ENCODE data around the gene ALPK3. TPM values are rescaled to one million over a fixed set of nuclear protein-coding genes. Genes with fewer than 3 reads are reported as not detected.

The ALPK3 gene
- polyA plus RNA-seq, 5 donors, result 13.8 to 23.6 (median 17.2) TPM

DNA sequence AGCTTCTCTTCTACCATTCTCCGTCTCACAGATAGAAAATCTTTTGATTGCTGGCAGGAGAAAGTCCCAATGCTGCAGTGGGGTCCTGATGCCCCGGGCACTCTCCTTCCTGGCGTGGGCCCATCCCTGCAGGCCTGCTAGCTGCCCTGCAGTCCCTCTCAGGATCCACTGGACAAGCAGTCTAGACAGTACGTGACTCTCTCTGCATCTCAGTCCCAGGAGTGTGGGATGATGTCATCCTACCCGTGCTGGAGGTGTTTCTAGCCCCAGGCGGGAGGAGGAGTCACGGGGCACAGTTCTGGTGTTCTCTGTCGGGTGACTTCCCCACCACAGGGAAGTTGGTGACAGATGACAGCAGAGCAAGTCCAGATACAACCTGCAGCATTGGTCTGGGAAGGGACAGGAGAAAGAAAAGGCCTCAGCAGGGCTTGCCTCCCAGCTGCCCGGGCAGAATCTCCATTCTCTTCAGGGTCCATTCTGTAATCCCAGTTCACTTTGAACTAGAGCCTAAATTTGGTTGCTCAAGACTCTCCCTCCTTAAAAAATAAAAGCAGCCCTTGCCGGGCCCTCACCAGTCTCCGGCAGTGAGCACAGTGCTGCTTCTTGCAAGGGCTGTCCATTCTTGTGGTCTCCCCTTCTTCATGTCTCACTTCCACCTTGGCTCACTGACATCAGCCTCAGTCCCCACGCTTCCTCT is 97.9 kb downstream of the ALPK3 start:
- DNase-seq, result peak; percentile 19 to 21

GRCh38 chr15:84915606-84915958 is 98.4 kb downstream of the ALPK3 start:
- no peak for DNase-seq

- DNase-seq, result no peak
Observed at GRCh38 chr15:84917452-84917851, 100.3 kb downstream of the ALPK3 start.

GRCh38 chr15:84919106-84919667 is 102.0 kb downstream of the ALPK3 start:
- DNase-seq, result no peak

DNA sequence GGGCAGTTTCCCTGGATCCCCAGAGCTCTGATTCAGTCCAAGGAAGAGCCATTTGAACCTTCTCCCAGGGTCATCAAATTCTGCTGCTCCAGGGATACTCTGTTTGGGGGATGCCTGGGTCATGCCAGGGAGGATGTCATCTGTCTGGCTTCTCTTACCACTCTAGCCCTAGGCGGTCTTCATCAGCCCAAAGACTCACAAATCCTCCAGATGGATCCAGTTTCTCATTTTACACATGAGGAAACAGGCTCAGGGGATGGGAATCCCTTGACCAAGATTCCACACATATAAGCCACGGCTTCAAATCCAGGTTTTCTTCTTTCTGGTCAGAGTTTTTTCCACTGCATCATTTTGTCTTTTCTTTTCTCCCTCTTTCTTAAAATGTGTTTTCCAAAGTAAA is 104.0 kb downstream of the ALPK3 start:
- no peak for DNase-seq

DNA sequence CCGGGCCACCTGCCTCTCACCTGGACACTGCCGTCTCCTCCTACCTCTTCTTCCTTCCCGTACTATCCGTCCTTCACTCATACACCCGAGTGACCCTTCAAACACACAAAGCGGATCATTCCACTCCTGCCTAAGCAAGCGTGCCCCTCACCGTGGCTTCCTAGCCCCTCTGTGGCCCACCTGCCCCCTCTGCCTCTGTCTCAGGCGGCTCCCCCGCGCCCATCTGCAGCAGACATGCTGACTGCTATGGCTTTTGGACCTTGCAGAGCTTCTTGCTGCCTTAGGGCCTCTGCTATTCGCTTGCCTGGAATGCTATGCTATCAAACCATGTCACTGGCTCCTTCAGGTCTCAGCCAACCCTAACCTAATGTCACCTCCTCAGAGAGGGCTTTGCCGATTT is 105.4 kb downstream of the ALPK3 start:
- DNase-seq, result no peak

Other genes with a start within 250 kb of the ALPK3 start
- 10 to 100 TPM; 19.8 to 24.3 (median 21.2) TPM for gene ZSCAN2, start 216.3 kb upstream of the ALPK3 start, polyA plus RNA-seq (ENCODE audit: insufficient read depth in 1 of 5, insufficient read length in 5 of 5, low replicate concordance in 1 of 5)
- 10 to 100 TPM; 40.4 to 43.8 (median 42.3) TPM for gene WDR73, start 163.1 kb upstream of the ALPK3 start, polyA plus RNA-seq (ENCODE audit: insufficient read depth in 1 of 5, insufficient read length in 5 of 5, low replicate concordance in 1 of 5)
- 1 to 10 TPM; 2.8 to 6.0 (median 3.8) TPM for gene NMB, start 159.2 kb upstream of the ALPK3 start, polyA plus RNA-seq (ENCODE audit: insufficient read depth in 1 of 5, insufficient read length in 5 of 5, low replicate concordance in 1 of 5)
- 100 to 1,000 TPM; 242 to 314 (median 281) TPM for gene SEC11A, start 101.2 kb upstream of the ALPK3 start, polyA plus RNA-seq (ENCODE audit: insufficient read depth in 1 of 5, insufficient read length in 5 of 5, low replicate concordance in 1 of 5)
- 10 to 100 TPM; 19.7 to 27.2 (median 26.0) TPM for gene ZNF592, start 68.8 kb upstream of the ALPK3 start, polyA plus RNA-seq (ENCODE audit: insufficient read depth in 1 of 5, insufficient read length in 5 of 5, low replicate concordance in 1 of 5)
- under 1 TPM; 0.10 to 0.24 (median 0.13) TPM for gene SLC28A1, start 67.3 kb downstream of the ALPK3 start, polyA plus RNA-seq (ENCODE audit: insufficient read depth in 1 of 5, insufficient read length in 5 of 5, low replicate concordance in 1 of 5)
- 10 to 100 TPM; 37.2 to 64.7 (median 51.2) TPM for gene PDE8A, start 164.5 kb downstream of the ALPK3 start, polyA plus RNA-seq (ENCODE audit: insufficient read depth in 1 of 5, insufficient read length in 5 of 5, low replicate concordance in 1 of 5)